GM21515 (cell line): ENCODE measurements around the gene CNNM2.

Experiments used
- ATAC-seq: cut with Tn5 transposase; IDR thresholded peaks from one replicate; pipeline ENCODE4 v1.9.1; 2021; ENCODE audit not compliant: unreplicated experiment

The CNNM2 gene

DNA sequence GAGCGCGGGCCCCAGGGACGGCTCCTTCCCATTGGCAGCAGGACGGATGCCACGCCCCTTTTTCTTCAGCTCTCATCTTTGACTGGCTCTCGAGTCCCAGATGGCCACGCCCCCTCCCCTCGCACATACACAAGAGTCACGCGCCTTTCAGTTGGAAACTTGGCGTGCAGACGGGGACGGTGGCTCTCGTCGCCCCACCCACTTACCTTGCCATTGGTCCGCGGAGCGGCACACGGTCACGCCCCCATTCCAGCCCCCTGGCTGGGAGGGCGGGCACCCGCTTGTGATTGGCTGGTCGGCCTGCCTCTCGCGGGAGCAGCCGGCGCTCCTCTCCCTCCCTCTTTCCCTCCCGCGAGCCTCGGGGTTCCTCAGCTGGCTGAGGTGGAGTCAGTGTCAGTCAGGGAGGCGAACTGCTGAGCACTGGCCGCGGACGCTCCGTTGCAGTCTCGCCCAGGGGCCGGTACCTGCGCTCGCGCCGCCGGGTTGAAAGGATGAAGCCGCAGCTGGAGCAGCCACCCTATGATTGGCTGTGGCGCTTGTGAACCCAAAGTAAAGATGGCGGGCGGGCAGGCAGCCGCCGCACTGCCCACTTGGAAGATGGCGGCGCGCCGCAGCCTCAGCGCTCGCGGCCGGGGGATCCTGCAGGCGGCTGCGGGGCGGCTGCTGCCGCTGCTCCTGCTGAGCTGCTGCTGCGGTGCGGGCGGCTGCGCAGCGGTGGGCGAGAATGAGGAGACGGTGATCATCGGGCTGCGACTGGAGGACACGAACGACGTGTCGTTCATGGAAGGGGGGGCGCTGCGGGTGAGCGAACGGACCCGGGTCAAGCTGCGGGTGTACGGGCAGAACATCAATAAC lies at the start of gene CNNM2:
CNNM2 (plus strand) TSS at position 333 of the 855 bp plus-strand sequence; CDS start at position 520, 187 bp downstream.
- peak; percentile 85 for ATAC-seq

GRCh38 chr10:102868911-102869257 lies 49.2 kb upstream of the CNNM2 start:
- no peak for ATAC-seq

GRCh38 chr10:102869258-102870198 lies 48.6 kb upstream of the CNNM2 start, which contains the start of gene AS3MT:
Gene AS3MT (plus strand): TSS chr10:102869470. CDS start chr10:102869593, 123 bp downstream.
- no peak for ATAC-seq

DNA sequence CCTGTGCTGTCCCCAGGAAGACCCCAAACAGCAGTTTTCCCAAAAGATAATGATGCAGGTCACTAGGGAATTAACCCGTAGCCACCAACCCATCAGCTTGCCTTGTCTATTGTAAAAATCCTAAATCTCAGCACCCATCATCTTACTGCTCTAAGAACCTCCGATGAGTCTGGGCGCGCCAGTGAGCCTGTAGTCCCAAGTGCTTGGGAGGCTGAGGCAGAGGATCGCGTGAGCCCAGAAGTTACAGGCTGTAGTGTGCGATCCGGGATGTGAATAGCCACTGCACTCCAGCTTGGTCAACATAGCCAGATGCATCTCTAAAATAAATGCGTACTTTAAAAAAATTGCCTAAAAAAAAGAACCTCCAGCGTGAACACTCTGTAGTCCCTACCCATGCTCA lies 47.9 kb upstream of the CNNM2 start:
- no peak for ATAC-seq

- no peak for ATAC-seq
Observed at GRCh38 chr10:102872163-102872562, 45.9 kb upstream of the CNNM2 start.

GRCh38 chr10:102876747-102877153 lies 41.3 kb upstream of the CNNM2 start:
- no peak for ATAC-seq

GRCh38 chr10:102878629-102879028 lies 39.5 kb upstream of the CNNM2 start:
- no peak for ATAC-seq

GRCh38 chr10:102880256-102880655 lies 37.8 kb upstream of the CNNM2 start:
- no peak for ATAC-seq

DNA sequence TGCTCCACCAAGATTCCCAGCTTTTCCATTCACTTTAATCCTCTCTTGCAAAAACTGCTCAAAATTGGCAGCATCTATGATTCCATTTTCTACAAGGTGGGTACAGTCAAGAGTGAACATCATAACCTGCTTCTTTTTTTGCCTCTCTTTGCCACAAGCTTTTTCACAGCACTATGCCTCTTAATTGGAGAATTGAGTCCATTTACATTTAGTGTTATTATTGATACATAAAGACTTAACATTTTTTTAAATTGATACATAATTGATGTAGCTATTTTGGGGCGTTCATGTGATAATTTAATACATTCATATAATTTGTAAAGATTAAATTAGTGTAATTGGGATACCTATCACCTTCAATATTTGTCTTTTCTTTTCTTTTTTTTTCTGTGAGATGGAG lies 30.0 kb upstream of the CNNM2 start:
- no peak for ATAC-seq

GRCh38 chr10:102894466-102895213 lies 23.5 kb upstream of the CNNM2 start:
- no peak for ATAC-seq

DNA sequence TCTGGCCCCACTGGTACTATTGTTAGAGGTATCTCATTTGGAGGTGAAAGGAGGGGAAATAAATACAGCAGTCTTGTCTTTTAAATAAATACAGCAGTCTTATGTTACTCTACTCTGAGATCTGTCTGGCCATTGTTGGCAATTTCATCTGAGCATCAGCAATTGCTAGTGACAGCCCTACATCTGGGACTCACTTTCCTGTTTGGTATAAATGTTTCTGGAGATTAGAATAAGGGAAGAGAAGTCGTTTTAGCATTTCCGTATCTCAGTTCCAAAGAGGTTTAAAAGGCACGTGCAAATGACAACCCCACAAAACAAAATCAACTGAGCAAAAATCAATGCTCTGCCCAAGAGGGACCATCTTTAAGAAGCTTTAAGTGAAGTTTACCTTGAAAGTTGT lies 18.1 kb upstream of the CNNM2 start:
- no peak for ATAC-seq

DNA sequence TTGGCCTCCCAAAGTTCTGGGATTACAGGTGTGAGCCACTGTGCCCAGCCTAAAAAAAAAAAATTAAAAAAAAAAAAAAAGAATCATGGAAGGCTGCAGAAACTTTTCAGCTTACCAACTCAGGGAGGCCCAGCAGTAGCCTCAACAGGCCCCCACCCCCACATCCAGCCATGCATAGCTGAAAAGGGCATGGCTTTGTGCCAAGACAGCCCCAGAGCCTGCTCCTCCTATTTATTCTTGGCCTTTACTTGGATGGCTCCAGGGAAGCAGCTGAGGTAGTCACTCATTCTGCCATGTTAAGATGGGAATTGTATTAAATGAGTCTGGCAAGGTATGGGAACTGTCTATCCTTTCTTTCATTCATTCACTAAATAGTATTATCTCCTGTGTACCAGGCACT lies 13.7 kb upstream of the CNNM2 start:
- no peak for ATAC-seq

- no peak for ATAC-seq
Observed at GRCh38 chr10:102906507-102906906, 11.6 kb upstream of the CNNM2 start.

DNA sequence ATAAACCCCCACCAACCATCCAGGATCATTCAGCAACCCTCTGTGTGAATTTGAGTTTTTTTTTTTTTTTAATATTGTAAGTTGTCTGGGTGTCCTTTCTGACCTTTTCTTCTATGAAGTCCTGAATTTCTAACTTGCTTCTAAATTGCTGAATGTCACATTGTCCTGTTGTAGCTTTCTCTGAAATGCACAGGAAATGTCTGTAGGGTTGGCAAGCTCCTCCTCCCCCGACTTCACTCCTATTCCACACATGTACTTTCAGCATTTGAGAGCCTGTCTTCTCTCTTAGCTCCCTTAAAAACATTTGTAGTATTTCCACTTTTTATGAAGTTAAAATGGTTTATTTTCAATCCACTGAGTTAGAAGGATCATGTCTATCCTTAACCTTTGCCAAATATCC lies 3.3 kb upstream of the CNNM2 start:
- ATAC-seq, result no peak

- ATAC-seq, result no peak
Observed at GRCh38 chr10:102916173-102916572, 1.9 kb upstream of the CNNM2 start.

DNA sequence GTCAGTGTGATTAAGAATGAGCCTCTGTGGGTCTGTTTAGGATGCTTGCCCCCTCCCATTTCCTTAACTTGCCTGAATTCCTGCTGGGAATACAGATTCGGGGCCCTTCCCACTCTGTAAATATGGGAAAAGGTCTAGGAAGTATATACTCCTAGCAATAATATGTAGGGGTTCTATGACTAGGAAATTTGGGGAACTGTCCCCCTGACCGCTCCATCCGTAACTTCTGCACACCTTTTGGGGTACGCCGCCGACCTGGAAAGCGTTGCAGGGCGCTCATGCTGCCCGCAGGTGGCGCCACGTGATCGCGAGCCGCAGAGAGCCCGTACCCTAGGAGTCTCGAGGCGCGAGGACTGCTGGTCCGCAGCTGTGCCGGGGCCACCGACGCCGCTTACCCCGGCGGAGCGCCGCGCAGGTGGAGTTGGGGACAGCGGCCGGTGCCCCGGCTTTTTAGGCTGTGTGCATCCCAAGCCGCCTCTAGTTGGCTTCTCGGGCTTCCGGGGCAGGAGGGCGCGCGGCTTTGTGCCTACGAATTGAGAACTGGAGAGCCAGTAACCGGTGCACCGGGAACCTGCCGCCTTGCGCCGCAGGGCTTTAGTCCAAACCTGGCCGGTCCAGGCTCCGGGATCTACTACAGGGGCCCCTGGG lies 656 bp upstream of the CNNM2 start:
- peak; percentile 39 for ATAC-seq

GRCh38 chr10:102918817-102919245 lies 737 bp downstream of the CNNM2 start:
- no peak for ATAC-seq

- ATAC-seq, result no peak
Observed at GRCh38 chr10:102919246-102919959, 1.3 kb downstream of the CNNM2 start.

- no peak for ATAC-seq
Observed at GRCh38 chr10:102919992-102920739, 2.1 kb downstream of the CNNM2 start.
